HepG2 (cell line): ENCODE data around the gene AIP. TPM values are rescaled to one million over a fixed set of nuclear protein-coding genes. Genes with fewer than 3 reads are reported as not detected.
A peak's percentile ranks its signal among the peaks of the same experiment; 100 is the strongest.

Experiments
- ASH2L ChIP-seq: fragments of 300-600, 200-600 bp; sonication (generic); IDR thresholded peaks from 2 replicates; pipeline ENCODE4 v1.7.0; 2017; ENCODE audit warnings: low read depth, mild to moderate bottlenecking, moderate library complexity, mixed read lengths, low read length; ENCODE audit not compliant: insufficient read length
- ERF ChIP-seq: IDR thresholded peaks from 2 replicates; pipeline ENCODE4 v1.6.1; 2018; ENCODE audit warnings: missing biosample characterization, missing genetic modification reagents
- HNRNPLL ChIP-seq: fragments of 200-400 bp; formaldehyde crosslinking; IDR thresholded peaks from 2 replicates; pipeline ENCODE4 v1.6.1; 2017; ENCODE audit warnings: mild to moderate bottlenecking, low read depth, low read length; ENCODE audit not compliant: poor library complexity, severe bottlenecking
- KDM6A ChIP-seq: IDR thresholded peaks from 2 replicates; pipeline ENCODE4 v1.6.1; 2016; ENCODE audit warnings: low read depth
- KMT2B ChIP-seq: IDR thresholded peaks from 2 replicates; pipeline ENCODE4 v1.6.1; 2016; ENCODE audit warnings: missing genetic modification reagents, missing compliant biosample characterization
- MAFG ChIP-seq: sonication (generic); formaldehyde crosslinking; IDR thresholded peaks from 2 replicates; pipeline ENCODE4 v1.5.1; 2020; ENCODE audit warnings: mild to moderate bottlenecking, missing genetic modification reagents
- MTA1 ChIP-seq: sonication (generic); formaldehyde crosslinking; IDR thresholded peaks from 2 replicates; pipeline ENCODE4 v1.4.0; 2020; ENCODE audit warnings: missing genetic modification reagents, mild to moderate bottlenecking, borderline replicate concordance
- MXD4 ChIP-seq: IDR thresholded peaks from 2 replicates; pipeline ENCODE4 v1.6.1; 2016; ENCODE audit warnings: mild to moderate bottlenecking, missing biosample characterization, missing genetic modification reagents
- NR2C2 ChIP-seq: sonication (generic); formaldehyde crosslinking; IDR thresholded peaks from 2 replicates; pipeline ENCODE4 v1.4.0; 2020; ENCODE audit warnings: missing genetic modification reagents, mild to moderate bottlenecking, moderate library complexity, borderline replicate concordance
- PHF20 ChIP-seq: sonication (generic); formaldehyde crosslinking; IDR thresholded peaks from 2 replicates; pipeline ENCODE4 v1.5.0; 2020; ENCODE audit warnings: mild to moderate bottlenecking, missing genetic modification reagents
- SOX6 ChIP-seq, 2 experiments: fragments of 450-650 bp in 1 of 2; sonication (generic) in 1 of 2; formaldehyde crosslinking in 1 of 2; IDR thresholded peaks; 2 replicates each; pipeline versions ENCODE4 v1.4.0 to v1.6.1; 2017 to 2020; ENCODE audit warnings: antibody characterized with exemption in 1 of 2, mild to moderate bottlenecking in 1 of 2, missing genetic modification reagents in 1 of 2
- THYN1 ChIP-seq: sonication (generic); formaldehyde crosslinking; IDR thresholded peaks from 2 replicates; pipeline ENCODE4 v1.8.1; 2023; ENCODE audit warnings: low read depth, mild to moderate bottlenecking, moderate library complexity, missing genetic modification reagents, borderline replicate concordance
- TMF1 ChIP-seq: sonication (generic); formaldehyde crosslinking; IDR thresholded peaks from 2 replicates; pipeline ENCODE4 v1.8.1; 2022; ENCODE audit warnings: low read depth, missing genetic modification reagents
- ZBTB20 ChIP-seq: sonication (generic); formaldehyde crosslinking; IDR thresholded peaks from 2 replicates; pipeline ENCODE4 v1.8.1; 2023; ENCODE audit warnings: missing genetic modification reagents, low read depth, mild to moderate bottlenecking, borderline replicate concordance
- ZBTB3 ChIP-seq: sonication (generic); formaldehyde crosslinking; IDR thresholded peaks from 2 replicates; pipeline ENCODE4 v1.4.0; 2020; ENCODE audit warnings: low read depth, mild to moderate bottlenecking, moderate library complexity, missing genetic modification reagents, borderline replicate concordance
- ZFP36 ChIP-seq: fragments of 150-350 bp; IDR thresholded peaks from 2 replicates; pipeline ENCODE4 v1.6.1; 2018; ENCODE audit warnings: borderline replicate concordance, low read length, low read depth; ENCODE audit not compliant: partially characterized antibody
- ZFY ChIP-seq: sonication (generic); formaldehyde crosslinking; IDR thresholded peaks from 2 replicates; pipeline ENCODE4 v1.4.0; 2020; ENCODE audit warnings: missing genetic modification reagents
- ZNF143 ChIP-seq: sonication (generic); formaldehyde crosslinking; IDR thresholded peaks from 2 replicates; pipeline ENCODE4 v1.4.0; 2020; ENCODE audit warnings: missing genetic modification reagents
- ZNF3 ChIP-seq: IDR thresholded peaks from 2 replicates; pipeline ENCODE4 v1.7.0; 2017; ENCODE audit warnings: inconsistent platforms
- ZNF331 ChIP-seq: sonication (generic); formaldehyde crosslinking; IDR thresholded peaks from 2 replicates; pipeline ENCODE4 v1.4.0; 2020; ENCODE audit warnings: missing genetic modification reagents
- ZNF552 ChIP-seq: sonication (generic); formaldehyde crosslinking; IDR thresholded peaks from 2 replicates; pipeline ENCODE4 v1.9.0; 2022; ENCODE audit warnings: missing genetic modification reagents, mild to moderate bottlenecking, borderline replicate concordance
- ZSCAN9 ChIP-seq: IDR thresholded peaks from 2 replicates; pipeline ENCODE4 v1.6.1; 2016; ENCODE audit warnings: borderline replicate concordance
- polyA plus RNA-seq, 8 experiments: library from polyadenylated mRNA; depleted of rRNA in 3 of 8; stranded (reverse) in 7 of 8; unstranded in 1 of 8; fragments of >200 nt; fragmentation: Illumina TruSeq in 4 of 8; extraction: Trizol in 4 of 8; gene quantifications; 2 replicates each; pipeline versions ENCODE4 v1.2.1 to v1.2.3, GENCODE V29; 2011 to 2016; ENCODE audit warnings: low read depth in 4 of 8, missing spikeins in 1 of 8, mixed read lengths in 1 of 8; ENCODE audit not compliant: insufficient read depth in 1 of 8
- total RNA-seq, 5 experiments: library from RNA; depleted of rRNA; stranded (reverse); fragments of >200 nt; fragmentation: Illumina TruSeq; extraction: Trizol; gene quantifications; 2 replicates each; pipeline ENCODE4 v1.2.3, GENCODE V29; 2016; ENCODE audit warnings: low read depth in 1 of 5
- TF ChIP-seq, protein P1 (sequence below): sonication (generic); formaldehyde crosslinking; IDR thresholded peaks from 2 replicates; pipeline ENCODE4 v1.5.0; 2020; ENCODE audit warnings: missing genetic modification reagents, mild to moderate bottlenecking, borderline replicate concordance
- TF ChIP-seq, protein P2 (sequence below): sonication (generic); formaldehyde crosslinking; IDR thresholded peaks from 2 replicates; pipeline ENCODE4 v1.5.1; 2020; ENCODE audit warnings: mild to moderate bottlenecking, missing genetic modification reagents, borderline replicate concordance
- TF ChIP-seq, protein P3 (sequence below): IDR thresholded peaks from 2 replicates; pipeline ENCODE4 v1.6.1; 2016; ENCODE audit warnings: missing genetic modification reagents, missing compliant biosample characterization
- TF ChIP-seq, protein P4 (sequence below): sonication (generic); formaldehyde crosslinking; IDR thresholded peaks from 2 replicates; pipeline ENCODE4 v1.4.0; 2020; ENCODE audit warnings: missing genetic modification reagents

Gene AIP
- total and polyA plus RNA-seq, 2 of the 13 experiments (the other 11 are each of a cell fraction or from before 2014, with no cell fraction given): 51.8 to 110 TPM

DNA sequence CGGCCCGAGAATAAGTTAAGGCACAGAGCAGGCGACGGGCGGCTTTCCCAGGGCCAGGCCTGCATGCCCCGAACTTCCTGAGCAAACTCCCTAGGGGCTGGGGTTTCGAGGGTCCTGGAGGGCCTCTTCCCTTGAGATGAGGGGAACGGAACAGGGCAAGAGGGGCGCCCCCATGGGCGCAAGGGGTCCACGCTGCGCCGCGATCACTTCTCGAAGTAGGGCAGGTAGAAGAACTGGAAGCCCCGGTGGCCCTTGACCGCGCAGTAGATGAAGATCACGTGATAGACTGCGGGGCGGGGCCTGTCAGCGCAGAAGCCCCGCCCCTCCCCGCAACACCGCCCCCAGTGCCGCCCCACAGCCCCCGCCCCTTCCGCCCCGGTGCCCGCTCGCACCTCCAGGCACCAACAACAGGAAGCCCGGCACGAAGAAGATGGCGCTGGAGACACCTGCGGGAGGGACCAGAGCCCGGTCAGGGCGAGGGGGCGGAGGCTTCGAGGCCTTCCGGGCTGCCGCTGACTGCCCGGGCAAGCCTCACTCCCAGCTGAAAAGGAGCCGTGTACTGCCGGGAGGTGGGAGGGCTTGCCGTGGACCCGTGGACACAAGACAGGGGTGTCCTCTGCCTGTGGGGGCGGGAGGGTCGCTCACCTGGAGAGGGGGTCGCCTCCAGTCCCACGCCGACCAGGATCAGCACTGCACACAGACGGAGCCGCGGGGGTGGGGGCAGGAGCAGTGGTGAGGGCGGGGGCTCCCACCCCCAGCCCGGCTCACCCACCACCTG lies 18.2 kb upstream of the AIP start (continued):
- TF ChIP-seq KMT2B (no peak), THYN1 (CRISPR knock-in tag) (no peak), PHF20 (peak; percentile 56; the same call in 1 of the 2 replicates), TMF1 (CRISPR knock-in tag) (no peak), MXD4 (CRISPR knock-in tag) (no peak), ZFY (CRISPR knock-in tag) (peak; percentile 48), ZNF3 (CRISPR knock-in tag) (no peak), ZBTB3 (no peak), ERF (CRISPR knock-in tag) (0 out of 2 replicates have a peak, but pooled peaks have one; percentile 10), ZNF552 (CRISPR knock-in tag) (no peak; the same call in 1 of the 2 replicates), ZNF143 (CRISPR knock-in tag) (no peak), NR2C2 (CRISPR knock-in tag) (0 out of 2 replicates have a peak, but pooled peaks have one; percentile 28), SOX6 (IDR thresholded peaks at IDR 0.05) (no peak), SOX6 (CRISPR knock-in tag; IDR thresholded peaks at IDR 0.05) (no peak), ZSCAN9 (no peak), KDM6A (CRISPR knock-in tag) (no peak), MAFG (CRISPR knock-in tag) (0 out of 2 replicates have a peak, but pooled peaks have one; percentile 27), ZBTB20 (peak; percentile 4; the same call in 1 of the 2 replicates), MTA1 (CRISPR knock-in tag) (no peak), ZNF331 (CRISPR knock-in tag) (peak; percentile 56; the same call in 1 of the 2 replicates), ZFP36 (no peak), ASH2L (peak; percentile 25), HNRNPLL (peak; percentile 37)
- TF ChIP-seq, protein P1, sequence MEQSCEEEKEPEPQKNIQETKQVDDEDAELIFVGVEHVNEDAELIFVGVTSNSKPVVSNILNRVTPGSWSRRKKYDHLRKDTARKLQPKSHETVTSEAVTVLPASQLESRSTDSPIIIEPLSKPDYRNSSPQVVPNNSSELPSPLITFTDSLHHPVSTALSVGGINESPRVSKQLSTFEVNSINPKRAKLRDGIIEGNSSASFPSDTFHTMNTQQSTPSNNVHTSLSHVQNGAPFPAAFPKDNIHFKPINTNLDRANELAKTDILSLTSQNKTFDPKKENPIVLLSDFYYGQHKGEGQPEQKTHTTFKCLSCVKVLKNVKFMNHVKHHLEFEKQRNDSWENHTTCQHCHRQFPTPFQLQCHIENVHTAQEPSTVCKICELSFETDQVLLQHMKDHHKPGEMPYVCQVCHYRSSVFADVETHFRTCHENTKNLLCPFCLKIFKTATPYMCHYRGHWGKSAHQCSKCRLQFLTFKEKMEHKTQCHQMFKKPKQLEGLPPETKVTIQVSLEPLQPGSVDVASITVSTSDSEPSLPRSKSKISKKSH: no peak; the same call in 1 of the 2 replicates
- TF ChIP-seq, protein P2, sequence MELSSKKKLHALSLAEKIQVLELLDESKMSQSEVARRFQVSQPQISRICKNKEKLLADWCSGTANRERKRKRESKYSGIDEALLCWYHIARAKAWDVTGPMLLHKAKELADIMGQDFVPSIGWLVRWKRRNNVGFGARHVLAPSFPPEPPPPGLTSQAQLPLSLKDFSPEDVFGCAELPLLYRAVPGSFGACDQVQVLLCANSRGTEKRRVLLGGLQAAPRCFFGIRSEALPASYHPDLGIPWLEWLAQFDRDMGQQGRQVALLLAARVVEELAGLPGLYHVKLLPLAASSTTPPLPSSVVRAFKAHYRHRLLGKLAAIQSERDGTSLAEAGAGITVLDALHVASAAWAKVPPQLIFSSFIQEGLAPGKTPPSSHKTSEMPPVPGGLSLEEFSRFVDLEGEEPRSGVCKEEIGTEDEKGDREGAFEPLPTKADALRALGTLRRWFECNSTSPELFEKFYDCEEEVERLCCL: no peak
- TF ChIP-seq, protein P3, sequence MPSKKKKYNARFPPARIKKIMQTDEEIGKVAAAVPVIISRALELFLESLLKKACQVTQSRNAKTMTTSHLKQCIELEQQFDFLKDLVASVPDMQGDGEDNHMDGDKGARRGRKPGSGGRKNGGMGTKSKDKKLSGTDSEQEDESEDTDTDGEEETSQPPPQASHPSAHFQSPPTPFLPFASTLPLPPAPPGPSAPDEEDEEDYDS (CRISPR knock-in tag): peak; percentile 67
- TF ChIP-seq, protein P4, sequence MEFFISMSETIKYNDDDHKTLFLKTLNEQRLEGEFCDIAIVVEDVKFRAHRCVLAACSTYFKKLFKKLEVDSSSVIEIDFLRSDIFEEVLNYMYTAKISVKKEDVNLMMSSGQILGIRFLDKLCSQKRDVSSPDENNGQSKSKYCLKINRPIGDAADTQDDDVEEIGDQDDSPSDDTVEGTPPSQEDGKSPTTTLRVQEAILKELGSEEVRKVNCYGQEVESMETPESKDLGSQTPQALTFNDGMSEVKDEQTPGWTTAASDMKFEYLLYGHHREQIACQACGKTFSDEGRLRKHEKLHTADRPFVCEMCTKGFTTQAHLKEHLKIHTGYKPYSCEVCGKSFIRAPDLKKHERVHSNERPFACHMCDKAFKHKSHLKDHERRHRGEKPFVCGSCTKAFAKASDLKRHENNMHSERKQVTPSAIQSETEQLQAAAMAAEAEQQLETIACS: no peak
